ENCODE results near the gene ITIH5.

DNA sequence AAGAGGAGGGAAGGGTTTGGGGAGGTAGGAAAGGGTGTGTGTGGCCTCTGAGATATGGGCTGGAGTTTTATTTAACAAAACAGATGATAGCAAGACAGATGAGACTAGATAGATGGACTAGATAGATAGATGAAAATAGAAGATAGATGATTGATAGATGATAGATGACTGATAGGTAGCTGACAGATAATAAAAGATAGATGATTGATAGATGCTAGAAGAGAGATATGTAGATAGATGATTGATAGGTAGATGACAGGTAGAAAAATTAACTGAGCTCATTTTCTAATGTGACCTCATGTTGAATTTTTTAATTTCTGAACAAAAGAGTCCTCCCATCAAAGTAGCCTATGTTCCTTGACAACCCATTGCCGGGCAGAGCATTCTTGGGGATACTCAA is 139.3 kb downstream of the ITIH5 start:
- TF ChIP-seq, protein P1, sequence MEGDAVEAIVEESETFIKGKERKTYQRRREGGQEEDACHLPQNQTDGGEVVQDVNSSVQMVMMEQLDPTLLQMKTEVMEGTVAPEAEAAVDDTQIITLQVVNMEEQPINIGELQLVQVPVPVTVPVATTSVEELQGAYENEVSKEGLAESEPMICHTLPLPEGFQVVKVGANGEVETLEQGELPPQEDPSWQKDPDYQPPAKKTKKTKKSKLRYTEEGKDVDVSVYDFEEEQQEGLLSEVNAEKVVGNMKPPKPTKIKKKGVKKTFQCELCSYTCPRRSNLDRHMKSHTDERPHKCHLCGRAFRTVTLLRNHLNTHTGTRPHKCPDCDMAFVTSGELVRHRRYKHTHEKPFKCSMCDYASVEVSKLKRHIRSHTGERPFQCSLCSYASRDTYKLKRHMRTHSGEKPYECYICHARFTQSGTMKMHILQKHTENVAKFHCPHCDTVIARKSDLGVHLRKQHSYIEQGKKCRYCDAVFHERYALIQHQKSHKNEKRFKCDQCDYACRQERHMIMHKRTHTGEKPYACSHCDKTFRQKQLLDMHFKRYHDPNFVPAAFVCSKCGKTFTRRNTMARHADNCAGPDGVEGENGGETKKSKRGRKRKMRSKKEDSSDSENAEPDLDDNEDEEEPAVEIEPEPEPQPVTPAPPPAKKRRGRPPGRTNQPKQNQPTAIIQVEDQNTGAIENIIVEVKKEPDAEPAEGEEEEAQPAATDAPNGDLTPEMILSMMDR (IDR thresholded peaks at IDR 0.05) = no peak
- no peak for TF ChIP-seq POLR2AphosphoS5 (IDR thresholded peaks at IDR 0.05)
